NCI-H1105 (cell line): ENCODE data around the gene DCHS1.

Experiments
- DNase-seq: peaks from one replicate; lab custom pipeline; 2025; lab: John Stamatoyannopoulos, UW

Gene DCHS1

GRCh38 chr11:6611092-6611962 is 44.3 kb downstream of the DCHS1 start:
- DNase-seq = no peak

- DNase-seq = no peak
These were observed 45.0 kb downstream of the DCHS1 start for GRCh38 chr11:6610591-6610990.

- DNase-seq = no peak
These were observed 46.0 kb downstream of the DCHS1 start for GRCh38 chr11:6609502-6610015.

- DNase-seq = no peak
These were observed 46.7 kb downstream of the DCHS1 start for GRCh38 chr11:6608726-6609501.

- DNase-seq = no peak
These were observed 47.6 kb downstream of the DCHS1 start for GRCh38 chr11:6608011-6608410.

- DNase-seq = no peak
These were observed 48.3 kb downstream of the DCHS1 start for GRCh38 chr11:6607190-6607795.

GRCh38 chr11:6606471-6607189 is 49.0 kb downstream of the DCHS1 start:
- DNase-seq = peak; percentile 3

GRCh38 chr11:6604790-6605189 is 50.8 kb downstream of the DCHS1 start:
- no peak for DNase-seq

- DNase-seq = no peak
These were observed 51.5 kb downstream of the DCHS1 start for GRCh38 chr11:6604081-6604626.

- peak; percentile 84 for DNase-seq
These were observed 52.1 kb downstream of the DCHS1 start, which contains the start of the genes ILK and RRP8 for GRCh38 chr11:6603287-6604080. Gene ILK (plus strand): TSS chr11:6603774. CDS start chr11:6604272, 498 bp downstream. Gene RRP8 (minus strand): TSS chr11:6603616. CDS start chr11:6603502, 114 bp downstream.

GRCh38 chr11:6602096-6602940 is 53.3 kb downstream of the DCHS1 start:
- DNase-seq = no peak

- no peak for DNase-seq
These were observed 54.6 kb downstream of the DCHS1 start for GRCh38 chr11:6601041-6601461.

- DNase-seq = no peak
These were observed 55.7 kb downstream of the DCHS1 start for GRCh38 chr11:6599881-6600390.

- no peak for DNase-seq
These were observed 56.2 kb downstream of the DCHS1 start for GRCh38 chr11:6599449-6599848.

GRCh38 chr11:6598555-6598954 is 57.1 kb downstream of the DCHS1 start:
- DNase-seq = no peak

- no peak for DNase-seq
These were observed 59.3 kb downstream of the DCHS1 start for GRCh38 chr11:6596239-6596877.

GRCh38 chr11:6594142-6594768 is 61.4 kb downstream of the DCHS1 start:
- no peak for DNase-seq

- no peak for DNase-seq
These were observed 67.6 kb downstream of the DCHS1 start for GRCh38 chr11:6588018-6588417.
